HG03575 (cell line): Measurements from ENCODE around the gene MST1R.

ENCODE experiments used
- ATAC-seq: cut with Tn5 transposase; IDR thresholded peaks from one replicate; pipeline ENCODE4 v1.9.1; 2021; ENCODE audit not compliant: unreplicated experiment, insufficient number of reproducible peaks, low FRiP score; ENCODE audit errors: extremely low read depth

The MST1R gene

GRCh38 chr3:49882166-49882565, 21.5 kb downstream of the MST1R start:
- no peak for ATAC-seq

DNA sequence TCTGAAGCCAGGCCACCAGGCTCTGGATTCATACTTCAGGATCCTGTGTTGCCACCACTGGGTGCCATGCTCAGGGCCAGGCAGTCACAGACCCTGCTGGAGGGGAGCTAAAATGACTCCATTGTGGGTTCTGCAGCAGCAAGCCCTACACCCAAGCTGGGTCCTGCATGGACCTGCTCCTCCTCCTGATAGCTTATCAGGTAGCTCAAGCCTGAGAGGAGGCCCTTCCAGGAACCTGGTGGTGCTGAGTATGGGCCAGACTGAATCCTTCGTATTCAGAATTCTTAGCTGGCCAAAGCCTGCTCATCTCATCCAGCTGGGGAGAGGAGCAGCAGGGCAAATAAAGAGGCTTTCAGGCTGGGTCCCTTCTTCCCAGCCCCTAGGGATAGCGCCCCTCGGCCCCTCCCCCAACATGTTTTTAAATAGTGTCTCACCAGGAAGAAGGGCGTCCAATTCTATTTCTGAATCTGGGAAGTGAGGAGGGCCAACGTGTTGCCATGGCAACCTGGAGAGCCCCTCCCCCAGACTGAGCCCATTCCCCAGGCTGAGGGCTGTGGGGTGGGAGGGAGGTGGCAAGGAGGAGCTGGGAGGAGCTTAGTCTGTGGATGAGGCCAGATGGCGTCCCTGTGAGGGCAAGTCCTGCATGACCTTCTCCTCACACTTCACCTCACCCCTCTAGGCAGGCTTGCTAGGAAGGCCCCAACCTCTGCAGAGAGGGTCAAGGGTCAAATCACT, 22.9 kb downstream of the MST1R start:
- no peak for ATAC-seq

GRCh38 chr3:49879721-49880120, 24.0 kb downstream of the MST1R start:
- ATAC-seq: no peak

DNA sequence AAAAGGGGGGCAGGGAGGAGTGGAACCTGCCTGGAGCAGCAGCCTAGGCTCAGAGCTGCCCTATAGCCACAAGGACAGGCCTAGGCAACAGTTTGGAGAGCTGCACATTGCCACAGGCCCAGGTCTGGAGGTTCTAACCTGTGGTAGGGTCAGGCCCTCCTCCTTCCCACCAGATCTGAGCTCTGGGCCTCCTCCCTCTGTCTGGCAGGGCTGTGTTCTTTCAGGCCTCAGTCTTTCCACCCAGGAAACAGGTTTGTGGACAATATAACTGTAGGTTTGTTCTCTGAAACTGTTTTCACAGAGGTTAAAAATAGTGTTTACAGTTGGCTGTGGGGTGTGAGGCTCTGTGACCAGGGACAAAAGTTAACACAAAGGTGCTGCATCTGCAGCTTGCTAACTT, 25.0 kb downstream of the MST1R start:
- ATAC-seq: no peak

DNA sequence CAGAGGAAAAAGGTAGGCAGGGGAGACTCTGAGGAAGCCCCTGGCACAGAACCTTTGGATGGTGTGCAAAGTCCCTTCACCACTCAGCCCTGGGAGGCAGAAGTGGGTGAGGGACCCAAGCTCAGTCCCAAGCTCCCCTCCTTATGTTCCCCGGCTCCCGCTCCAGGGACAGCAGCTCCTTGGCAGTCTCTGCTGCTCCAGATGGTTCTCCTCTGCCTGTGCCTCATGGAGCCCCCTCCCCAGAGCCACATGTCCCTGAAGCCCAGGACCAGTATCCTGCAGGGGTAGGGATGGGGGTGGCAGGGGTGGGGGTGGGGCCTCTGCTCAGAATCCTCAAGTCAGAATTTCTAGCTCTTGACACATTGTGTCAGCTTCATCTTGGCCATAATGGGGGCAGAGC, 26.0 kb downstream of the MST1R start:
- ATAC-seq: no peak

- ATAC-seq: no peak
Observed at GRCh38 chr3:49876567-49876966, 27.1 kb downstream of the MST1R start.

DNA sequence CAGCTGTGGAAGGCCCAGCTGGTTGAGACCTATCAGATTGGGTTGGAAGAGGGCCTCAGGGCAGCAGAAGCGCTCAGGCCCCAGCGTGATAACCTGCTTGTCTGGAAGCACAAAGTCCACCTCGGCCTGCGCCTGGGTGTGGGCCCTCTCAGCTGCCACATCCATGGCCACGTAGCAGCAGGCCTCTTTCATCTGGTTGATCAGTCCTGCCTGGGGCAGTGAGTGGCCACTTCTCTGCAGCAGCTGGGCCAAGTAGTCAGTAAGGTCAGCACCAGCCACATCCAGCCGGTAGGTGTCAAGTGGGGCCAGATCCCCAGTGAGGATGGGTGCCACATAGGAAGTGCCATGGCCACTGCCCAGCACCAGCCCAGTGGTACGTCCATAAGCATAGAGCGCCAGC, 30.1 kb downstream of the MST1R start:
- ATAC-seq: no peak

GRCh38 chr3:49872801-49873281, 30.8 kb downstream of the MST1R start:
- ATAC-seq: no peak

DNA sequence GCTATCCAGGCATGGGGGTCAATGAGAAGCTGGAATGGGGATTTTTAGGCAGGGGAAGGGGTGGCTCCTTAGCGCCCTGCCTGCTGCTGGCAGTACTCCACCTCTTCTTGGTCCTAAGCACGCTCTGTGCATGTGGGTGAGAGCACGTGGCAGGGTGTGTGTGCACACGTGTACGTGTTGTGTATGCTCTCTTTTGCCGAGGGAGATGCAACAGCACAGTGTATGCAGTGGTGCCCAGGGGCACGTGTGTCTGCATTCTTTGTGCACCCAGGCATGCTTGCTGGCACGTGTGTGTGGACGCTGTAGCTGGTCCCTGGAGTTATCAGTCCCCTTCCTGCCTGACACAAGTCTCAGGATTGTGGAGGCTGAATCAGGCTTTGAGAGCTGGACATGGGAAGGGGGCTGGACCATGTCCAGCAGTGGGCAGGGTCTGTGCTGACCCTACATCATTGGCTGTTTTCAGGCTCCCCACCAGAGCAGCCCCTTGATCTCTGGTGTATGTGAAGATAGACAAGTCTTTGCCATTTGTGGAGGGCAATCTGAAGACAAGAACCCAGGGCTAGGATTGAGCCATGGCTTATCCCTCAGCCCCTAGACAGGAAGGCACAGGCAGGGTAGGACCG, 32.0 kb downstream of the MST1R start:
- no peak for ATAC-seq

DNA sequence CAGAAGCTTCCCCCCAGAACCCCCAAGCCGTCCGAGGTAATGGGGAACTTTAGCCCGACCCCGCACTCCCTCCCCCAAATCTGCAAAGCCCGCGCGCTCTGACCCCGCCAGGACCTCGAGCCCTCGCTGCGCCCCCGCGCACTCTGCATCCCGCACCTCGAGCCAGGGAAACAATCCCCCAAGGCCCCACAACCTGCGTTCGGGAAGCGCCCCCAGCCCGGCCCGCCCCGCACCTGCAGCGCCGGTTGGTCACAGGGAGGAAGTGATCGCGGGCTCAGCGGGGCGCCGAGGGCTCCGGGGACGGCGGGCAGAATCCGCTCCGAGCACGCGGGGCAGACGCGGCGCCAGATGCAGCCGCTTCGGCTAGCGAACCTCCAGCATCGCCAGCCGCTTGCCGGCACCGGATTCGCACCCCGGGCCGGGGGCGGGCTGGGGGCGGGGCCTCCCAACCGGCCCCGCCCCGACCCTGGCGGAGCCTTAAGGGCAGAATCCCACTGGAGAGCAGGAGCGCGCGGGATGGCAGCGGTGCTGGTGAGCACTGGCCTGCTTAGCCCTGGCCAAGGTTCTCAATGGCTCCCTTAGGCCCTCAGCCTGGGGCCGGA, 34.0 kb downstream of the MST1R start, which contains the start of gene CAMKV:
Gene CAMKV, minus strand, starts transcription at position 382 of the 602 bp plus-strand sequence. CDS start 7,518 bp downstream, outside the sequence.
- no peak for ATAC-seq

- ATAC-seq: no peak
Observed at GRCh38 chr3:49868862-49869466, 34.7 kb downstream of the MST1R start.

DNA sequence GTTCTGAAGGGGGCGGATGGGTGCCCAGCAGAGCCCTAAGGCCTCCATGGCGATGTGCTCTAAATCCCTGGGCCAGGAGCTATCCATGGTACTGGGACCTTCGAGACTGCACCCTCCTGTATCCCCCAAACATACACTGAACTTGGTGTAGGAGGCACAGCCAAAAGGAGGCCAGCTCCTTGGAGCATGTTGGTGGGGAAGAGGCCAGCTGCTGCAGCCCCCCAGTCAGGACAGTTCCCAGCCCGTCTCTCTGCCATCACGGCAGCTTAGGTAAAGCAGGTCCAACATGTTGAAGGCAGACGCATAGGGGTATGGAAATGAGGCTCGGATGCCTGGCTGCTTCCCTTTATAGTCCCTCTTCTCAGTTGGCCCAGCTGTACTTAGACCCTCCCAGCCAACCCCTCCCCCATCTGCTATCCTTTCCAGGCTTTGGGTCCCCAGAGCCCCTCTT, 35.8 kb downstream of the MST1R start:
- ATAC-seq: no peak

GRCh38 chr3:49867400-49867799, 36.3 kb downstream of the MST1R start:
- ATAC-seq: no peak

- no peak for ATAC-seq
Observed at GRCh38 chr3:49865198-49865784, 38.4 kb downstream of the MST1R start.

DNA sequence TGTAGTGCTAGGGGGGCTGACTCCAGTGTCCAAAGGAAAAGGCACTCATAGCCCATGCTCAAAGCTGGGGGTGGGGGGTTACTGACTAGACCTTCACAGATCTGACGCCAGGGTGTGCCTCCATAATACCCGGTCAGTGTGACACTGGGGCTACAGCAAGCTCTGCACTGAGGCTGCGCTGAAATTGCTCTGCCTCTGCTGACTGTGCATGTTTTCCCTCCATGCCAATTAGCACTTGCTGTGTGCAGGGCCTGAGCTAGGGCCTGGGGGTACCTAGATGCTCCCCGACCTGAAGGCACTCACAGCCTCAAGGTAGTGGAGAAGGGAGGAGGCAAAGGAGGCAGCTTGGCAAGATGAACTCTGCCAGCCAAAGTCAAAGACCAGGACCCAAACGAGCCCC, 39.2 kb downstream of the MST1R start:
- ATAC-seq: no peak

DNA sequence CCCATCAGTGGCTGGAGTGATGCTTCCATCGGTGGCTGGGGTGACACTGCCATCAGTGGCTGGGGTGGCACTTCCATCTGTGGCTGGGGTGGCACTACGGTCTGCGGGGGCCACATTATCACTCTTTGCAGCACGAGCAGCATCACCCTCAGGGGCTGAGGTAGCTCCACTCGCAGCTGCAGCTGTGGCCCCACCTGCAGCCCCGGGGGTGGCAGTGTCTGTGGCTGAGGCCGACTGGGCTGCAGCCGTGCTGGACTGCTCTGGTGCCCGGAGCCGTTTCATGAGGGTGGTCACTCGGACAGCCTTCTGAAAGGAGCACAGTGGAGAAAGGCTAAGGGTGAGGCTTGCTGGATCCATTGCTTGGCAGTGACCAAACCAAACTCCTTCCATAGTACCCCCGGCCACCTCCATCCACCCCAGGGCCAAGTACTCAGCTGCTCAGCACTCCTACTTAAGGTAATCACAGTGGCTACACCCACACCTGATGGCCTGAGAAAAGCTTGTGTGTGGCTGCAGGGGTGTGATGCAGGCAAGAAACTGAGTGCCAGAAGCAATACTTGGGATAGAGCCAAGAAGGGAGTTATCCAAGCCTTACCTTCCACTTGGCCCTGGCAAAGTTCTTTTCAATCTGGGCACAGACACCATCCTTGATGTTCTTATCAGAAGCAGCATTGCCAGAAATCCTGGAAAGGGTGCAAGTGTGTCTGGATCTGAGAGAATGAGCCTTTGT, 43.9 kb downstream of the MST1R start:
- no peak for ATAC-seq

DNA sequence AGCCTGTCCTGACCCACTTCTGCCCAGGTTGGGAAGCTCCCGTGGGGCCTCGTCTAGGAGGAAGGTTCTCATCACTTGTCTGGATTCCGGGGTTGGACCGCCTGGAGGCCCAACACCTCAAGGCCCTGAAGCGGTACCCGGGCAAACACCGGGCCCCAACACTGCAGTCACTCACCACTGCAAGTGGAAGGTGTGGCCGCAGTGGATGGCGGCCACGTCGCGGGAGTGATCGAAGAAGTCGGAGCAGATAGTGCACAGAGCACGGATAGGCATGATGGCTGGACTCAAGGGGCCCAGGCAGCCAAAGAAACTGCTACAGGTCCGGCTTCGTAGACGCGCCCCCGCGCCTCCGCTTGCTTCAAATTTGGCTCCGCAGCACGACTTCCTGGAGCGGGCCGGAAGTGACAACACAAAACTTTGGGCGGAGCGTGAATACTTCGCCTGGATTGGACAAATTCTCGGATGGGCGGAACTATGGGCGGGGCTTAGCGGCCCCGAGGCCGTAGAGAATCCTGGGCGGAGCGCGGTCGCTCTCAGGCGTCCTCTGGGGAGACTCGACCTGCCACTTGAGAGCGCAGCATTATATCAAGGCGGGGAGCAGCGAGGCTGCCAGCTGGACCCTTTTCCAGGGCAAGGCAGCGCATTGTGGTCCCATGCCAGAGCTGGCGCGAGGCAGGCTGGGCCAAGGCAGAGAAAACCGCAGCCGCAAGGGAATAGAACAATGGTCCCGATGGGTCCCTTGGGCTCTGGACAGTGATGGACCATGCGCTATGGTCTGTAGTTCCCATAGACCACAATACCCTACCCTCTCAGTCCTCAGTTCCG, 47.3 kb downstream of the MST1R start, which contains the start of gene TRAIP:
Gene TRAIP, minus strand, starts transcription at position 384 of the 825 bp plus-strand sequence. Its CDS starts 111 bp downstream, at position 273.
- ATAC-seq: peak; percentile 54

GRCh38 chr3:49855662-49856061, 48.0 kb downstream of the MST1R start:
- no peak for ATAC-seq
